Mesothelial cell of epicardium (in vitro differentiated cells): Measurements from ENCODE around the gene OR6A2. TPM values are rescaled to one million over a fixed set of nuclear protein-coding genes. Genes with fewer than 3 reads are reported as not detected.

Experiments used
- DNase-seq, 2 experiments: peaks; one replicate each; pipeline ENCODE4 v3.0.0; 2021; ENCODE audit warnings: low spot score in 2 of 2; ENCODE audit not compliant: unreplicated experiment in 2 of 2
- H3K27ac Mint-ChIP-seq: 2 replicates; pipeline ENCODE4 v1.8.0; 2021; ENCODE audit warnings: mixed read lengths
- H3K27me3 Mint-ChIP-seq: 2 replicates; pipeline ENCODE4 v1.8.0; 2021; ENCODE audit warnings: low read depth, mixed read lengths
- H3K36me3 Mint-ChIP-seq: 2 replicates; pipeline ENCODE4 v1.8.0; 2021; ENCODE audit warnings: mixed read lengths
- H3K4me1 Mint-ChIP-seq: 2 replicates; pipeline ENCODE4 v1.8.0; 2021; ENCODE audit warnings: mixed read lengths
- H3K4me3 Mint-ChIP-seq: 2 replicates; pipeline ENCODE4 v1.8.0; 2021; ENCODE audit warnings: mild to moderate bottlenecking, moderate library complexity, mixed read lengths
- H3K9me3 Mint-ChIP-seq: 2 replicates; pipeline ENCODE4 v1.8.0; 2021; ENCODE audit warnings: mixed read lengths
- total RNA-seq: library from RNA; stranded (reverse); gene quantifications from 3 replicates; pipeline ENCODE4 v1.2.1, GENCODE V29; 2021
- TF ChIP-seq, protein P1 (sequence below): fragments of 200-600 bp; sonication (generic); IDR thresholded peaks from one replicate; pipeline ENCODE4 v1.5.0; 2021; ENCODE audit warnings: antibody characterized with exemption; ENCODE audit not compliant: unreplicated experiment

Gene OR6A2
- total RNA-seq, 1 donor from 2014 or later, result 0.34 TPM

DNA sequence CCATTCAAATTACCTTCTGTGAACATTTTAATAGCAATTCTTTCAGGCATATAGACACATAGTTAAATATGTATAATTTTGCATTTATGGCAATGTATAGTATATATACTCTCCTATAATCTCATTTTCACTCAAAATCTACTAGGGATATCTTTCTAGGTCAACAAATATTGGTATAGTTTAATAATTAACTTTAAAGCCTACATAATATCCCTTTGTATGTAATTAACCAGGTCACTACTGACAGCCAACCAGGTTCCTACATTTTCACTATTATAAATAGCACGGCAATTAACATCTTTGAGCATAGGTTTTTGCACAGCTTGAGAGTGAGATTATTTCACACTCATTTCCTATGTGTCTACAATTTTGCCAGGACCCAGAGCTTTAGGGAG, 43.5 kb downstream of the OR6A2 start:
- H3K9me3 Mint-ChIP-seq, result no peaks in the 10 kb centered on the region
- H3K27ac Mint-ChIP-seq, result no peak overlapping the region
- TF ChIP-seq, protein P1, sequence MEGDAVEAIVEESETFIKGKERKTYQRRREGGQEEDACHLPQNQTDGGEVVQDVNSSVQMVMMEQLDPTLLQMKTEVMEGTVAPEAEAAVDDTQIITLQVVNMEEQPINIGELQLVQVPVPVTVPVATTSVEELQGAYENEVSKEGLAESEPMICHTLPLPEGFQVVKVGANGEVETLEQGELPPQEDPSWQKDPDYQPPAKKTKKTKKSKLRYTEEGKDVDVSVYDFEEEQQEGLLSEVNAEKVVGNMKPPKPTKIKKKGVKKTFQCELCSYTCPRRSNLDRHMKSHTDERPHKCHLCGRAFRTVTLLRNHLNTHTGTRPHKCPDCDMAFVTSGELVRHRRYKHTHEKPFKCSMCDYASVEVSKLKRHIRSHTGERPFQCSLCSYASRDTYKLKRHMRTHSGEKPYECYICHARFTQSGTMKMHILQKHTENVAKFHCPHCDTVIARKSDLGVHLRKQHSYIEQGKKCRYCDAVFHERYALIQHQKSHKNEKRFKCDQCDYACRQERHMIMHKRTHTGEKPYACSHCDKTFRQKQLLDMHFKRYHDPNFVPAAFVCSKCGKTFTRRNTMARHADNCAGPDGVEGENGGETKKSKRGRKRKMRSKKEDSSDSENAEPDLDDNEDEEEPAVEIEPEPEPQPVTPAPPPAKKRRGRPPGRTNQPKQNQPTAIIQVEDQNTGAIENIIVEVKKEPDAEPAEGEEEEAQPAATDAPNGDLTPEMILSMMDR, result no peak
- H3K4me1 Mint-ChIP-seq, result no peaks in the 10 kb centered on the region
- no peak overlapping the region for H3K4me3 Mint-ChIP-seq
- peaks cover under 1% of the 10 kb centered on the region for H3K27me3 Mint-ChIP-seq
- no peaks in the 10 kb centered on the region for H3K36me3 Mint-ChIP-seq
- DNase-seq, result no peak

DNA sequence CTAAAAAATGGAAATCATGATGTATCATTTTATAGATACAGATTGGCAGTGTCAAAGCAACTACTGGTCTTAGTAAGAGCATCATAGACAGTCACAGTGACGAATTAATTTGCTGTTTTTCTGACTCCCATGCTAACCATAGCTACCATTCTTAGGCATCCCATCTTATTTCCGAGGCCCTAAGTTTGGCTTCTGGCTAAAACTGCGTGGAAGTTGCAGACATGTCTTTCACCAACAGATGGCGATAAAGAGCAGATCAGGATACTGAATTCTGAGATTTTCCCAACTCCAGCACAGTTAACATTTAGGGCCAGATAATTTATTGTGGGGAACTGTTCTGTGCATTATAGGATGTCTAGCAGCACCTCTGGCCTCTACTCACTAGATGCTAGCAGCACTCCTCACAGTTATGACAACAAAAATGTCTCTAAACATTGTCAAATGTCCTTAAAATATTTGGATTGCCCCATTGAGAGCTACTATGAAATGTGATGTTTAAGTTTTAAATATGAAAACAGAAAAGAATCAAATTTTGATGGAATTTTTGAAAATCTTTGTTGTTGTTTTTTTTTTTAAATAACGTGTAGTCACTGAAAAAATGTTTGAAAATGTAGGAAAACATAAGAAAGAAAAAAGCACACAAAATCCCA, 44.1 kb downstream of the OR6A2 start:
- Mint-ChIP-seq H3K4me1 (no peaks in the 10 kb centered on the region), H3K4me3 (no peak overlapping the region), H3K36me3 (no peaks in the 10 kb centered on the region), H3K9me3 (no peaks in the 10 kb centered on the region), H3K27ac (no peak overlapping the region), H3K27me3 (peaks cover 3% of the 10 kb centered on the region)
- peak in 1 of 2 experiments; percentile 44 for DNase-seq
- TF ChIP-seq, protein P1, result peak; percentile 90

DNA sequence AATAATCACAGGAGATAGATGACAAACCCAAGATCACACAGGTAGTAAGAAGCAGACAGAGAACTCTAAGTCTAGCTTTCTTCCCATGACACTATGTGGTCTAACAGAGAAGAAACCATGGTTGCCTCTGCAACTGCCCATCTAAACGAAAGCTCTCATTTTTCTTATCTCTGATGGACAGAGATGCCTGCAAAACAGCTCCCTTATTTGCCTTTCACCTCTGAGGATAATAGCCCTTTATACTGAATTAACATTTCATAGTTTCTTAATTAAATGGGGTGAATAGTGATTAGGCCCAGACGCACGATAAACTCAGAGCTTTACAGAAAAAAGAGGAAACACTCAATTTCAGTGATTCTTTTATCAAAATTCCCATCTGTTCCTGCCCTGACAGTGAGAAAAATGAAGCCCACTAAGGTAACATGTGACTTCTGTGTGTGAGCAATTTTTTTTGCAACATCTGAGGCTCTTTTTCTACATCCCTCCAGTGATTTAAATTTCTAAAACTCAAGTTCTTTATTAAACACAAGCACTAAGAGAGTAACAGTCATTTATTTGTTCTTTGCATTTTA, 52.3 kb downstream of the OR6A2 start:
- TF ChIP-seq, protein P1, result no peak
- Mint-ChIP-seq H3K27ac (no peak overlapping the region), H3K36me3 (no peaks in the 10 kb centered on the region), H3K9me3 (no peaks in the 10 kb centered on the region), H3K27me3 (peaks cover 19% of the 10 kb centered on the region), H3K4me1 (no peaks in the 10 kb centered on the region), H3K4me3 (no peak overlapping the region)
- no peak for DNase-seq

DNA sequence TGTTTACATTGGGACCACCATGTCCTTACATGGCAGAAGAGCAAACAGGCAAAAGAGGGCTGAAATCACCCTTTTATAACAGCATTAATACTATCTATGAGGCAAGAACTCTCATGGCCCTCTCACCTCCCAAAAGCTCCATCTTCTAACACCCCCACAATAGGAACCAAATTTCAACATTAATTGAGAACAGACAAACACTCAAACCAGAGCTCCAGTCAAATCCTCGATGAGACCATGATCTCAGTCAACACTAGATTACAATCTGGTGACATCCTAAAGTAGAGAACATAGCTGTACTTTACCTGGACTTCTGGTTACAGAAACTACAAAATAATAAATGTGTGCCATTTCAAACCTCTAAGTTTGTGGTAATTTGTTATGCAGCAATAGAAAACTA, 52.9 kb downstream of the OR6A2 start:
- no peaks in the 10 kb centered on the region for H3K36me3 Mint-ChIP-seq
- H3K27me3 Mint-ChIP-seq, result peaks cover 19% of the 10 kb centered on the region
- no peaks in the 10 kb centered on the region for H3K4me1 Mint-ChIP-seq
- no peak overlapping the region for H3K27ac Mint-ChIP-seq
- TF ChIP-seq, protein P1, result no peak
- no peaks in the 10 kb centered on the region for H3K9me3 Mint-ChIP-seq
- DNase-seq, result no peak
- H3K4me3 Mint-ChIP-seq, result no peak overlapping the region

DNA sequence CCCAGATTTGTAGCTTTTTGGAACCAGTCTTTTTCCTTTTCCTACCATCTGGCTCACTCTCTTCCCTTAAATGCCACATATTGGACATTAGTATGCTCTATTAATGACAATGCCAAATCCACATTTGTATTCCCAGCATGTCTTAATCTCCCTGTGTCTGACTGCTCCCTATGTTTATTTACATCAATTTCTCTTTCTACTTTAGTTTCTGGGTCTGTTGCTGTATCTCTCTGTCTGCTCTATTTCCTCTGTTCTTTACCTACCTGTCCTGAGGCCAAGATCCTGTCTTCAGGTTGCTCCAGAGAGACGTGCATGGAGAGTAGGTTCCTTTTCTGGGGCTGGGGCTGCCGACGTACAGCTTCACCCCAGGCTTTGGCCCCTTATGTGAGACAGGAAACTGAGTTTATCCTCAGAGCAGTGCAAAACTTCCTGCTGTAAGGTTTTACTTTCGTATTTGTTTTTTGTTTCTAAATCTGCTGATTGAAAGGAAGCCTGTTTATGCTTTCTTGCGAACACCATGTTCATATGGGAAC, 53.3 kb downstream of the OR6A2 start:
- DNase-seq, result no peak
- no peaks in the 10 kb centered on the region for H3K4me1 Mint-ChIP-seq
- TF ChIP-seq, protein P1, result no peak
- H3K4me3 Mint-ChIP-seq, result no peak overlapping the region
- H3K36me3 Mint-ChIP-seq, result no peaks in the 10 kb centered on the region
- H3K27ac Mint-ChIP-seq, result no peak overlapping the region
- no peaks in the 10 kb centered on the region for H3K9me3 Mint-ChIP-seq
- peaks cover 19% of the 10 kb centered on the region for H3K27me3 Mint-ChIP-seq
